Mononuclear cell (primary cell): ENCODE data around the gene TEX2. TPM values are rescaled to one million over a fixed set of nuclear protein-coding genes. Genes with fewer than 3 reads are reported as not detected.
"Not testable (repeated sequence)": the region's sequence is repeated elsewhere in the genome, so short reads cannot be mapped to it uniquely, and the experiment has no call there.

Source experiments
- H3K27me3 ChIP-seq: 2 replicates; pipeline ENCODE4 v1.6.0; 2011; ENCODE audit warnings: low read length, control low read depth; ENCODE audit not compliant: insufficient read depth
- H3K4me1 ChIP-seq: 2 replicates; pipeline ENCODE4 v1.5.1; 2011; ENCODE audit warnings: mild to moderate bottlenecking, low read length, control low read depth; ENCODE audit not compliant: insufficient read depth
- H3K4me3 ChIP-seq: 2 replicates; pipeline ENCODE4 v1.5.1; 2011; ENCODE audit warnings: mild to moderate bottlenecking, low read length, moderate library complexity
- H3K9me3 ChIP-seq: 2 replicates; pipeline ENCODE4 v1.5.1; 2011; ENCODE audit warnings: low read depth, mild to moderate bottlenecking, control low read depth, low read length
- total RNA-seq: library from RNA; depleted of rRNA; stranded (reverse); fragments of >200 nt; gene quantifications from one replicate; pipeline ENCODE4 v1.2.3, GENCODE V29; 2012

TEX2 gene
- total RNA-seq, 1 donor, result 7.2 TPM

- H3K4me1 ChIP-seq, result peaks cover 80% of the 10 kb centered on the region
- H3K4me3 ChIP-seq, H3K9me3 ChIP-seq, H3K27me3 ChIP-seq: not testable (repeated sequence)
These were observed 84.0 kb downstream of the TEX2 start for GRCh38 chr17:64179024-64179423.

- Histone ChIP-seq H3K27me3 (no peaks in the 10 kb centered on the region), H3K4me1 (peaks cover 80% of the 10 kb centered on the region), H3K4me3 (no peak overlapping the region), H3K9me3 (no peaks in the 10 kb centered on the region)
These were observed 84.8 kb downstream of the TEX2 start for GRCh38 chr17:64178011-64178825.

GRCh38 chr17:64177311-64178010, 85.6 kb downstream of the TEX2 start:
- Histone ChIP-seq H3K27me3 (no peaks in the 10 kb centered on the region), H3K4me1 (peaks cover 75% of the 10 kb centered on the region)

GRCh38 chr17:64176556-64176955, 86.5 kb downstream of the TEX2 start:
- Histone ChIP-seq H3K4me1 (peaks cover 74% of the 10 kb centered on the region), H3K9me3 (no peaks in the 10 kb centered on the region), H3K27me3 (no peaks in the 10 kb centered on the region), H3K4me3 (no peak overlapping the region)

More at GRCh38 chr17:64177311-64178010, 85.6 kb downstream of the TEX2 start:
- no peak overlapping the region for H3K4me3 ChIP-seq
- no peaks in the 10 kb centered on the region for H3K9me3 ChIP-seq

- peaks cover 58% of the 10 kb centered on the region for H3K4me1 ChIP-seq
- no peaks in the 10 kb centered on the region for H3K27me3 ChIP-seq
- no peak overlapping the region for H3K4me3 ChIP-seq
- no peaks in the 10 kb centered on the region for H3K9me3 ChIP-seq
These were observed 88.2 kb downstream of the TEX2 start for GRCh38 chr17:64174686-64175456.

- no peak overlapping the region for H3K4me3 ChIP-seq
- no peaks in the 10 kb centered on the region for H3K9me3 ChIP-seq
- H3K27me3 ChIP-seq, result no peaks in the 10 kb centered on the region
- H3K4me1 ChIP-seq, result peaks cover 48% of the 10 kb centered on the region
These were observed 89.4 kb downstream of the TEX2 start for GRCh38 chr17:64173646-64174045.

GRCh38 chr17:64172510-64172909, 90.5 kb downstream of the TEX2 start:
- H3K9me3 ChIP-seq, result no peaks in the 10 kb centered on the region
- H3K4me1 ChIP-seq, result peaks cover 37% of the 10 kb centered on the region
- H3K27me3 ChIP-seq, result no peaks in the 10 kb centered on the region
- H3K4me3 ChIP-seq, result no peak overlapping the region

- no peaks in the 10 kb centered on the region for H3K27me3 ChIP-seq
- H3K4me1 ChIP-seq, result peaks cover 29% of the 10 kb centered on the region
- no peak overlapping the region for H3K4me3 ChIP-seq
- H3K9me3 ChIP-seq, result no peaks in the 10 kb centered on the region
These were observed 92.0 kb downstream of the TEX2 start for GRCh38 chr17:64171041-64171440.

GRCh38 chr17:64170286-64170685, 92.8 kb downstream of the TEX2 start:
- Histone ChIP-seq H3K4me1 (peaks cover 21% of the 10 kb centered on the region), H3K4me3 (no peak overlapping the region), H3K27me3 (no peaks in the 10 kb centered on the region), H3K9me3 (no peaks in the 10 kb centered on the region)

- not testable (repeated sequence) for H3K9me3 ChIP-seq, H3K27me3 ChIP-seq, H3K4me1 ChIP-seq, H3K4me3 ChIP-seq
These were observed 95.4 kb downstream of the TEX2 start for GRCh38 chr17:64167666-64168065.

GRCh38 chr17:64166876-64167275, 96.2 kb downstream of the TEX2 start:
- Histone ChIP-seq H3K4me3 (no peak overlapping the region), H3K27me3 (no peaks in the 10 kb centered on the region), H3K9me3 (no peaks in the 10 kb centered on the region), H3K4me1 (no peaks in the 10 kb centered on the region)

GRCh38 chr17:64165347-64165746, 97.7 kb downstream of the TEX2 start:
- H3K9me3 ChIP-seq, result no peaks in the 10 kb centered on the region
- no peaks in the 10 kb centered on the region for H3K27me3 ChIP-seq
- no peaks in the 10 kb centered on the region for H3K4me1 ChIP-seq
- no peak overlapping the region for H3K4me3 ChIP-seq

GRCh38 chr17:64164596-64165285, 98.3 kb downstream of the TEX2 start:
- no peak overlapping the region for H3K4me3 ChIP-seq
- no peaks in the 10 kb centered on the region for H3K27me3 ChIP-seq
- no peaks in the 10 kb centered on the region for H3K9me3 ChIP-seq
- no peaks in the 10 kb centered on the region for H3K4me1 ChIP-seq

- no peaks in the 10 kb centered on the region for H3K27me3 ChIP-seq
- no peaks in the 10 kb centered on the region for H3K4me1 ChIP-seq
- no peaks in the 10 kb centered on the region for H3K9me3 ChIP-seq
- H3K4me3 ChIP-seq, result no peak overlapping the region
These were observed 99.6 kb downstream of the TEX2 start for GRCh38 chr17:64163468-64163867.

GRCh38 chr17:64162554-64162953, 100.5 kb downstream of the TEX2 start:
- no peaks in the 10 kb centered on the region for H3K9me3 ChIP-seq
- H3K4me3 ChIP-seq, result no peak overlapping the region
- H3K4me1 ChIP-seq, result no peaks in the 10 kb centered on the region
- no peaks in the 10 kb centered on the region for H3K27me3 ChIP-seq
